Liver (tissue), 2 donors: ENCODE data around the gene SNX6.

Experiments used
- TF ChIP-seq, protein P1 (sequence below): IDR thresholded peaks from 2 replicates; pipeline ENCODE4 v1.6.1; 2016; ENCODE audit warnings: antibody characterized with exemption, mild to moderate bottlenecking
- TF ChIP-seq, protein P2 (sequence below): fragments of 150-350 bp; IDR thresholded peaks from 2 replicates; pipeline ENCODE4 v1.5.1; 2017; ENCODE audit warnings: improper control_type of control experiment, low read depth, low read length; ENCODE audit not compliant: missing input control
- TF ChIP-seq, protein P3 (sequence below): IDR thresholded peaks from 2 replicates; pipeline ENCODE4 v1.6.1; 2016; ENCODE audit warnings: antibody characterized with exemption
- donor health status: healthy.

DNA sequence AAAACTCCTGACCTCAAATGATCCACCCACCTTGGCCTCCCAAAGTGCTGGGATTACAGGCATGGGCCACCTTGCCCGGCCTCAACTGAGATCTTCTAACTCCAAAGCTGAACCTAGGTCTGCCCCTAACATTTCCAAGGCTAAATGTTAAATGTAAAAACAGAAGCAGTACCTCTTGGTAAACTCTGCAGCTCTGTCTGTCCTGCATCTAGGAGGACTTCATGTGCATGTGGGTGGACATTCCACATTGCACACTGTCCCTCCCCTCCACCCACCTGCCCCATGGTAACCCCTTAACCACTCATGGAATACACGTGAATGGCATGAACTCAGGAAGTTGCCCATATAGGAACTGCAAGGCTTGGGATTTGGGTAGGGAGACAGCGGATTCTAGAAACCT, 33.1 kb downstream of the SNX6 start:
- TF ChIP-seq, protein P1, sequence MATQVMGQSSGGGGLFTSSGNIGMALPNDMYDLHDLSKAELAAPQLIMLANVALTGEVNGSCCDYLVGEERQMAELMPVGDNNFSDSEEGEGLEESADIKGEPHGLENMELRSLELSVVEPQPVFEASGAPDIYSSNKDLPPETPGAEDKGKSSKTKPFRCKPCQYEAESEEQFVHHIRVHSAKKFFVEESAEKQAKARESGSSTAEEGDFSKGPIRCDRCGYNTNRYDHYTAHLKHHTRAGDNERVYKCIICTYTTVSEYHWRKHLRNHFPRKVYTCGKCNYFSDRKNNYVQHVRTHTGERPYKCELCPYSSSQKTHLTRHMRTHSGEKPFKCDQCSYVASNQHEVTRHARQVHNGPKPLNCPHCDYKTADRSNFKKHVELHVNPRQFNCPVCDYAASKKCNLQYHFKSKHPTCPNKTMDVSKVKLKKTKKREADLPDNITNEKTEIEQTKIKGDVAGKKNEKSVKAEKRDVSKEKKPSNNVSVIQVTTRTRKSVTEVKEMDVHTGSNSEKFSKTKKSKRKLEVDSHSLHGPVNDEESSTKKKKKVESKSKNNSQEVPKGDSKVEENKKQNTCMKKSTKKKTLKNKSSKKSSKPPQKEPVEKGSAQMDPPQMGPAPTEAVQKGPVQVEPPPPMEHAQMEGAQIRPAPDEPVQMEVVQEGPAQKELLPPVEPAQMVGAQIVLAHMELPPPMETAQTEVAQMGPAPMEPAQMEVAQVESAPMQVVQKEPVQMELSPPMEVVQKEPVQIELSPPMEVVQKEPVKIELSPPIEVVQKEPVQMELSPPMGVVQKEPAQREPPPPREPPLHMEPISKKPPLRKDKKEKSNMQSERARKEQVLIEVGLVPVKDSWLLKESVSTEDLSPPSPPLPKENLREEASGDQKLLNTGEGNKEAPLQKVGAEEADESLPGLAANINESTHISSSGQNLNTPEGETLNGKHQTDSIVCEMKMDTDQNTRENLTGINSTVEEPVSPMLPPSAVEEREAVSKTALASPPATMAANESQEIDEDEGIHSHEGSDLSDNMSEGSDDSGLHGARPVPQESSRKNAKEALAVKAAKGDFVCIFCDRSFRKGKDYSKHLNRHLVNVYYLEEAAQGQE, result no peak
- TF ChIP-seq, protein P2, sequence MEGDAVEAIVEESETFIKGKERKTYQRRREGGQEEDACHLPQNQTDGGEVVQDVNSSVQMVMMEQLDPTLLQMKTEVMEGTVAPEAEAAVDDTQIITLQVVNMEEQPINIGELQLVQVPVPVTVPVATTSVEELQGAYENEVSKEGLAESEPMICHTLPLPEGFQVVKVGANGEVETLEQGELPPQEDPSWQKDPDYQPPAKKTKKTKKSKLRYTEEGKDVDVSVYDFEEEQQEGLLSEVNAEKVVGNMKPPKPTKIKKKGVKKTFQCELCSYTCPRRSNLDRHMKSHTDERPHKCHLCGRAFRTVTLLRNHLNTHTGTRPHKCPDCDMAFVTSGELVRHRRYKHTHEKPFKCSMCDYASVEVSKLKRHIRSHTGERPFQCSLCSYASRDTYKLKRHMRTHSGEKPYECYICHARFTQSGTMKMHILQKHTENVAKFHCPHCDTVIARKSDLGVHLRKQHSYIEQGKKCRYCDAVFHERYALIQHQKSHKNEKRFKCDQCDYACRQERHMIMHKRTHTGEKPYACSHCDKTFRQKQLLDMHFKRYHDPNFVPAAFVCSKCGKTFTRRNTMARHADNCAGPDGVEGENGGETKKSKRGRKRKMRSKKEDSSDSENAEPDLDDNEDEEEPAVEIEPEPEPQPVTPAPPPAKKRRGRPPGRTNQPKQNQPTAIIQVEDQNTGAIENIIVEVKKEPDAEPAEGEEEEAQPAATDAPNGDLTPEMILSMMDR, result no peak
- TF ChIP-seq, protein P3, sequence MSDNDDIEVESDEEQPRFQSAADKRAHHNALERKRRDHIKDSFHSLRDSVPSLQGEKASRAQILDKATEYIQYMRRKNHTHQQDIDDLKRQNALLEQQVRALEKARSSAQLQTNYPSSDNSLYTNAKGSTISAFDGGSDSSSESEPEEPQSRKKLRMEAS, result no peak
